HepG2 (cell line): Measurements from ENCODE around the gene ETV6. TPM values are rescaled to one million over a fixed set of nuclear protein-coding genes. Genes with fewer than 3 reads are reported as not detected.

Experiments
- ASH2L ChIP-seq: fragments of 300-600, 200-600 bp; sonication (generic); IDR thresholded peaks from 2 replicates; pipeline ENCODE4 v1.7.0; 2017; ENCODE audit warnings: low read depth, mild to moderate bottlenecking, moderate library complexity, mixed read lengths, low read length; ENCODE audit not compliant: insufficient read length
- ELF3 ChIP-seq: IDR thresholded peaks from 2 replicates; pipeline ENCODE4 v1.6.1; 2016; ENCODE audit warnings: missing genetic modification reagents, missing compliant biosample characterization
- FOXA1 ChIP-seq, 2 experiments: fragments of 450-650 bp in 1 of 2; sonication (generic) in 1 of 2; formaldehyde crosslinking in 1 of 2; IDR thresholded peaks; 2 replicates each; pipeline versions ENCODE4 v1.4.0 to v1.6.1; 2016 to 2020; ENCODE audit warnings: missing genetic modification reagents in 1 of 2
- FOXA3 ChIP-seq: IDR thresholded peaks from 2 replicates; pipeline ENCODE4 v1.6.1; 2016; ENCODE audit warnings: missing genetic modification reagents, missing compliant biosample characterization
- GFI1 ChIP-seq: sonication (generic); formaldehyde crosslinking; IDR thresholded peaks from 2 replicates; pipeline ENCODE4 v1.5.0; 2020; ENCODE audit warnings: missing genetic modification reagents, mild to moderate bottlenecking, borderline replicate concordance
- ISL2 ChIP-seq: sonication (generic); formaldehyde crosslinking; IDR thresholded peaks from 2 replicates; pipeline ENCODE4 v1.5.0; 2020; ENCODE audit warnings: missing genetic modification reagents
- NR2F6 ChIP-seq, 2 experiments: IDR thresholded peaks; 2 replicates each; pipeline ENCODE4 v1.6.1; 2016; ENCODE audit warnings: antibody characterized with exemption in 1 of 2, mild to moderate bottlenecking in 1 of 2
- ONECUT2 ChIP-seq: sonication (generic); formaldehyde crosslinking; IDR thresholded peaks from 2 replicates; pipeline ENCODE4 v1.4.0; 2020; ENCODE audit warnings: missing genetic modification reagents
- POGZ ChIP-seq: sonication (generic); formaldehyde crosslinking; IDR thresholded peaks from 2 replicates; pipeline ENCODE4 v1.4.0; 2020; ENCODE audit warnings: mild to moderate bottlenecking, missing genetic modification reagents
- SOX13 ChIP-seq, 3 experiments: fragments of 450-650 bp in 1 of 3; sonication (generic) in 1 of 3; formaldehyde crosslinking in 1 of 3; IDR thresholded peaks in 2 of 3; conservative IDR thresholded peaks in 1 of 3; 2 replicates each; pipeline versions ENCODE4 v1.5.0 to v1.6.1; 2016 to 2020; ENCODE audit warnings: antibody characterized with exemption in 1 of 3, mild to moderate bottlenecking in 1 of 3, missing compliant biosample characterization in 1 of 3, missing genetic modification reagents in 1 of 3, moderate library complexity in 1 of 3
- SP2 ChIP-seq: sonication (generic); formaldehyde crosslinking; IDR thresholded peaks from 2 replicates; pipeline ENCODE4 v1.5.1; 2020; ENCODE audit warnings: mild to moderate bottlenecking, missing genetic modification reagents
- TBL1XR1 ChIP-seq: fragments of 150-350 bp; IDR thresholded peaks from 2 replicates; pipeline ENCODE4 v1.6.1; 2014; ENCODE audit warnings: borderline replicate concordance, low read length; ENCODE audit not compliant: partially characterized antibody
- TCF7 ChIP-seq: sonication (generic); IDR thresholded peaks from 2 replicates; pipeline ENCODE4 v1.6.1; 2016; ENCODE audit warnings: antibody characterized with exemption, low read depth
- TEAD3 ChIP-seq: optimal IDR thresholded peaks from 2 replicates; pipeline ENCODE3; 2016; ENCODE audit warnings: borderline replicate concordance
- ZFP82 ChIP-seq: sonication (generic); formaldehyde crosslinking; IDR thresholded peaks from 2 replicates; pipeline ENCODE4 v1.5.1; 2020; ENCODE audit warnings: mild to moderate bottlenecking, missing genetic modification reagents, borderline replicate concordance
- ZMAT3 ChIP-seq: sonication (generic); formaldehyde crosslinking; conservative IDR thresholded peaks from 2 replicates; pipeline ENCODE4 v1.7.0; 2021; ENCODE audit warnings: missing genetic modification reagents
- ZNF670 ChIP-seq: sonication (generic); formaldehyde crosslinking; IDR thresholded peaks from 2 replicates; pipeline ENCODE4 v1.8.0; 2022; ENCODE audit warnings: mild to moderate bottlenecking, missing genetic modification reagents, borderline replicate concordance
- ZNF703 ChIP-seq: sonication (generic); formaldehyde crosslinking; IDR thresholded peaks from 2 replicates; pipeline ENCODE4 v1.5.1; 2020; ENCODE audit warnings: missing genetic modification reagents, mild to moderate bottlenecking, moderate library complexity, borderline replicate concordance
- ZNF724P ChIP-seq: sonication (generic); formaldehyde crosslinking; IDR thresholded peaks from 2 replicates; pipeline ENCODE4 v1.8.0; 2022; ENCODE audit warnings: missing genetic modification reagents, borderline replicate concordance
- ZNF747 ChIP-seq: sonication (generic); formaldehyde crosslinking; IDR thresholded peaks from 2 replicates; pipeline ENCODE4 v1.8.1; 2023; ENCODE audit warnings: missing genetic modification reagents, mild to moderate bottlenecking, borderline replicate concordance
- polyA plus RNA-seq, 8 experiments: library from polyadenylated mRNA; depleted of rRNA in 3 of 8; stranded (reverse) in 7 of 8; unstranded in 1 of 8; fragments of >200 nt; fragmentation: Illumina TruSeq in 4 of 8; extraction: Trizol in 4 of 8; gene quantifications; 2 replicates each; pipeline versions ENCODE4 v1.2.1 to v1.2.3, GENCODE V29; 2011 to 2016; ENCODE audit warnings: low read depth in 4 of 8, missing spikeins in 1 of 8, mixed read lengths in 1 of 8; ENCODE audit not compliant: insufficient read depth in 1 of 8
- total RNA-seq, 5 experiments: library from RNA; depleted of rRNA; stranded (reverse); fragments of >200 nt; fragmentation: Illumina TruSeq; extraction: Trizol; gene quantifications; 2 replicates each; pipeline ENCODE4 v1.2.3, GENCODE V29; 2016; ENCODE audit warnings: low read depth in 1 of 5
- TF ChIP-seq, protein P1 (sequence below), 2 experiments: sonication (generic) in 1 of 2; formaldehyde crosslinking in 1 of 2; IDR thresholded peaks; 2 replicates each; pipeline versions ENCODE4 v1.4.0 to v1.6.1; 2016 to 2020; ENCODE audit warnings: borderline replicate concordance in 1 of 2, low read depth in 1 of 2, mild to moderate bottlenecking in 1 of 2, missing genetic modification reagents in 1 of 2
- TF ChIP-seq, protein P2 (sequence below): sonication (generic); formaldehyde crosslinking; IDR thresholded peaks from 2 replicates; pipeline ENCODE4 v1.5.1; 2020; ENCODE audit warnings: missing genetic modification reagents, mild to moderate bottlenecking, borderline replicate concordance

The ETV6 gene
- total and polyA plus RNA-seq, 2 of the 13 experiments (the other 11 are each of a cell fraction or from before 2014, with no cell fraction given) = 2.2 to 3.0 TPM

DNA sequence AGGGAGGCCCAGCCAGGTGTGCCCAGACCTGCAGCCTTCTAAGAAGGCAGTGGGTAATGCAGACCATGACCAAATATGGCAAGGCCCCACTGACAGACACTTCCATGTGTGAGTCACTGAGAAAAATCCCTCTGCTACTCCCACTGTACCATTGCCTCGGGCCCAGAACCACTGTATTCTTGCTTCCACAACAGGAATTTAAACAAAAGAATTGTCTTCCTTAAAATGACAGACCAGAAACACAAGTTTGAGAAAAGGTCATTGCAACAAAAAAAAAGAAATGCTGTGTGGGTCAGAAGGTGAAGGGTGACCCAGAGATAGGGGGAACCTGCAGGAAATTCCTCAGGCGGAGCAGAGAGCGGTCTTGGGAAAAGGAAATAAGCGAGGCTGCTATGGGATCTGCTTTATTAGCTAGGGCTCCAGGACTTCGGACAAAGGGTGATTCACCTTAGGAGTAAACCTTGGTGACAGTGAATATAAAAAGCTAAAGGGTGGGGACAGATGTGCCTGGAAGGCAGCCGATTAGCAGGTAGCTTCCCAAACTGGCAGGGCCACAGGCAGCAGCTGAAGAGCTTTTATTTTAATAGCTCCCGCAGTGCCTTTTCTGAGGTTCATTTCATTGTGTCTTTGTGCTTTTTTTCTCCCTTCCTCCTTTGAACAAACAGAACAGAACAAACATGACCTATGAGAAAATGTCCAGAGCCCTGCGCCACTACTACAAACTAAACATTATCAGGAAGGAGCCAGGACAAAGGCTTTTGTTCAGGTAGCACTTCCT is 236.0 kb downstream of the ETV6 start (continued):
- TF ChIP-seq TBL1XR1 (no peak), SOX13 (IDR thresholded peaks at IDR 0.05) (peak; percentile 97), SOX13 (CRISPR knock-in tag; conservative IDR thresholded peaks at IDR 0.05 in 1 of 2, IDR thresholded peaks at IDR 0.05 in 1 of 2) (peak in 1 of 2 experiments; percentile 99; a peak in 2 of 4 replicates), ONECUT2 (CRISPR knock-in tag) (no peak), FOXA3 (CRISPR knock-in tag) (peak; percentile 76), ZNF703 (CRISPR knock-in tag) (no peak), GFI1 (CRISPR knock-in tag) (0 out of 2 replicates have a peak, but pooled peaks have one; percentile 49), ELF3 (CRISPR knock-in tag) (peak; percentile 94), POGZ (CRISPR knock-in tag) (peak; percentile 30; the same call in 1 of the 2 replicates), ZNF724P (CRISPR knock-in tag) (no peak), TEAD3 (CRISPR knock-in tag) (peak; percentile 14), ZNF747 (CRISPR knock-in tag) (no peak), SP2 (CRISPR knock-in tag) (no peak), ISL2 (CRISPR knock-in tag) (peak; percentile 21; the same call in 1 of the 2 replicates), ASH2L (peak; percentile 91), TCF7 (peak; percentile 46; the same call in 1 of the 2 replicates), FOXA1 (IDR thresholded peaks at IDR 0.05) (0 out of 2 replicates have a peak, but pooled peaks have one; percentile 11), FOXA1 (CRISPR knock-in tag; IDR thresholded peaks at IDR 0.05) (peak; percentile 85), ZMAT3 (0 out of 2 replicates have a peak, but pooled peaks have one; percentile 15), ZNF670 (CRISPR knock-in tag) (peak; percentile 35; the same call in 1 of the 2 replicates), NR2F6 (IDR thresholded peaks at IDR 0.05) (peak; percentile 72), NR2F6 (CRISPR knock-in tag; IDR thresholded peaks at IDR 0.05) (peak; percentile 85), ZFP82 (CRISPR knock-in tag) (0 out of 2 replicates have a peak, but pooled peaks have one; percentile 45)
- TF ChIP-seq, protein P1, sequence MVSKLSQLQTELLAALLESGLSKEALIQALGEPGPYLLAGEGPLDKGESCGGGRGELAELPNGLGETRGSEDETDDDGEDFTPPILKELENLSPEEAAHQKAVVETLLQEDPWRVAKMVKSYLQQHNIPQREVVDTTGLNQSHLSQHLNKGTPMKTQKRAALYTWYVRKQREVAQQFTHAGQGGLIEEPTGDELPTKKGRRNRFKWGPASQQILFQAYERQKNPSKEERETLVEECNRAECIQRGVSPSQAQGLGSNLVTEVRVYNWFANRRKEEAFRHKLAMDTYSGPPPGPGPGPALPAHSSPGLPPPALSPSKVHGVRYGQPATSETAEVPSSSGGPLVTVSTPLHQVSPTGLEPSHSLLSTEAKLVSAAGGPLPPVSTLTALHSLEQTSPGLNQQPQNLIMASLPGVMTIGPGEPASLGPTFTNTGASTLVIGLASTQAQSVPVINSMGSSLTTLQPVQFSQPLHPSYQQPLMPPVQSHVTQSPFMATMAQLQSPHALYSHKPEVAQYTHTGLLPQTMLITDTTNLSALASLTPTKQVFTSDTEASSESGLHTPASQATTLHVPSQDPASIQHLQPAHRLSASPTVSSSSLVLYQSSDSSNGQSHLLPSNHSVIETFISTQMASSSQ (IDR thresholded peaks at IDR 0.05; ENCODE audit: low read depth) = peak; percentile 51
- TF ChIP-seq, protein P1 (CRISPR knock-in tag; IDR thresholded peaks at IDR 0.05; ENCODE audit: borderline replicate concordance) = no peak
- TF ChIP-seq, protein P2, sequence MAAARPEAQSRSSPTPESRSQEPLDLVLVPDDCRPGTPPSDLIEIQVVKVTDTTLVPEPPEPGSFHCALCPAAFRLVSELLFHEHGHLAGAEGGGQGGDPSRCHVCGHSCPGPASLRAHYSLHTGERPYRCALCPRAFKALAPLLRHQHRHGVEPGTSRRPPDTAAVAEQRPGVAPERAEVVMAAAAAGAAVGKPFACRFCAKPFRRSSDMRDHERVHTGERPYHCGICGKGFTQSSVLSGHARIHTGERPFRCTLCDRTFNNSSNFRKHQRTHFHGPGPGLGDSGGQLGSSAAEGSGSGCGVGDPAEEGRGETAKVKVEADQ (CRISPR knock-in tag) = 0 out of 2 replicates have a peak, but pooled peaks have one; percentile 7
